Liver (tissue), 9 donors: ENCODE results near the gene MYO7A. TPM values are rescaled to one million over a fixed set of nuclear protein-coding genes. Genes with fewer than 3 reads are reported as not detected.

ENCODE experiments used
- DNase-seq: peaks from one replicate; pipeline ENCODE4 v3.0.0-alpha.2; 2017; ENCODE audit warnings: low spot score
- H3K27ac ChIP-seq, 2 donors: one replicate each; pipeline ENCODE4 v1.7.0; 2013; ENCODE audit warnings: inconsistent platforms in 2 of 2, low read length in 2 of 2, control low read depth in 1 of 2, low read depth in 1 of 2, mild to moderate bottlenecking in 1 of 2
- H3K27me3 ChIP-seq, 4 donors: one replicate each; pipeline versions ENCODE4 v1.6.1 to v1.7.0; 2013; ENCODE audit warnings: low read length in 3 of 4, inconsistent platforms in 1 of 4, mild to moderate bottlenecking in 1 of 4, moderate library complexity in 1 of 4; ENCODE audit not compliant: control insufficient read depth in 4 of 4, insufficient read depth in 4 of 4
- H3K36me3 ChIP-seq, 4 donors: one replicate each; pipeline versions ENCODE4 v1.6.1 to v1.7.0; 2013; ENCODE audit warnings: low read length in 3 of 4, mild to moderate bottlenecking in 3 of 4, low read depth in 1 of 4, moderate library complexity in 1 of 4; ENCODE audit not compliant: control insufficient read depth in 4 of 4, insufficient read depth in 3 of 4
- H3K4me1 ChIP-seq, 4 donors: one replicate each; pipeline versions ENCODE4 v1.6.1 to v1.7.0; 2013; ENCODE audit warnings: low read length in 3 of 4, mild to moderate bottlenecking in 3 of 4, moderate library complexity in 1 of 4; ENCODE audit not compliant: control insufficient read depth in 4 of 4, insufficient read depth in 4 of 4
- H3K4me3 ChIP-seq, 3 donors: one replicate each; pipeline versions ENCODE4 v1.6.1 to v1.7.0; 2013; ENCODE audit warnings: low read length in 3 of 3, control low read depth in 1 of 3, low read depth in 1 of 3, mild to moderate bottlenecking in 1 of 3
- H3K9ac ChIP-seq, 2 donors: one replicate each; pipeline ENCODE4 v1.7.0; 2013; ENCODE audit warnings: low read length in 2 of 2, mild to moderate bottlenecking in 2 of 2, moderate library complexity in 2 of 2, control low read depth in 1 of 2, low read depth in 1 of 2
- H3K9me3 ChIP-seq, 4 donors: one replicate each; pipeline versions ENCODE4 v1.6.1 to v1.7.0; 2013; ENCODE audit warnings: low read length in 3 of 4; ENCODE audit not compliant: control insufficient read depth in 4 of 4
- ATF3 ChIP-seq: IDR thresholded peaks from 2 replicates; pipeline ENCODE4 v1.6.1; 2016; ENCODE audit warnings: antibody characterized with exemption
- CTCF ChIP-seq: fragments of 150-350 bp; IDR thresholded peaks from 2 replicates; pipeline ENCODE4 v1.5.1; 2017; ENCODE audit warnings: improper control_type of control experiment, low read depth, low read length; ENCODE audit not compliant: missing input control
- EGR1 ChIP-seq, 2 donors: IDR thresholded peaks; 2 replicates each; pipeline ENCODE4 v1.6.1; 2016 to 2018; ENCODE audit warnings: antibody characterized with exemption in 2 of 2, low read depth in 2 of 2
- FOXA1 ChIP-seq: IDR thresholded peaks from 2 replicates; pipeline ENCODE4 v1.6.1; 2016; ENCODE audit warnings: antibody characterized with exemption
- FOXA2 ChIP-seq: IDR thresholded peaks from 2 replicates; pipeline ENCODE4 v1.6.1; 2016; ENCODE audit warnings: antibody characterized with exemption
- GABPA ChIP-seq, 2 donors: IDR thresholded peaks in 1 of 2; conservative IDR thresholded peaks in 1 of 2; 2 replicates each; pipeline ENCODE4 v1.6.1; 2016; ENCODE audit warnings: antibody characterized with exemption in 2 of 2, mild to moderate bottlenecking in 1 of 2, moderate library complexity in 1 of 2
- HNF4A ChIP-seq, 2 donors: conservative IDR thresholded peaks; 2 replicates each; pipeline ENCODE4 v1.6.1; 2016; ENCODE audit warnings: antibody characterized with exemption in 2 of 2, mild to moderate bottlenecking in 2 of 2
- HNF4G ChIP-seq: IDR thresholded peaks from 2 replicates; pipeline ENCODE4 v1.6.1; 2016; ENCODE audit warnings: antibody characterized with exemption
- JUND ChIP-seq, 2 donors: IDR thresholded peaks; 2 replicates each; pipeline ENCODE4 v1.6.1; 2016; ENCODE audit warnings: antibody characterized with exemption in 2 of 2
- MAX ChIP-seq: IDR thresholded peaks from 2 replicates; pipeline ENCODE4 v1.6.1; 2016; ENCODE audit warnings: antibody characterized with exemption
- NR2F2 ChIP-seq: IDR thresholded peaks from 2 replicates; pipeline ENCODE4 v1.6.1; 2016; ENCODE audit warnings: antibody characterized with exemption
- RAD21 ChIP-seq, 2 donors: IDR thresholded peaks; 2 replicates each; pipeline ENCODE4 v1.6.1; 2016; ENCODE audit warnings: antibody characterized with exemption in 2 of 2, mild to moderate bottlenecking in 2 of 2
- REST ChIP-seq: IDR thresholded peaks from 2 replicates; pipeline ENCODE4 v1.6.1; 2016; ENCODE audit warnings: antibody characterized with exemption, mild to moderate bottlenecking
- RXRA ChIP-seq, 2 donors: IDR thresholded peaks; 2 replicates each; pipeline ENCODE4 v1.6.1; 2017 to 2018; ENCODE audit warnings: antibody characterized with exemption in 2 of 2, mild to moderate bottlenecking in 1 of 2
- SP1 ChIP-seq: IDR thresholded peaks from 2 replicates; pipeline ENCODE4 v1.6.1; 2018; ENCODE audit warnings: antibody characterized with exemption, mild to moderate bottlenecking
- TAF1 ChIP-seq: conservative IDR thresholded peaks from 2 replicates; pipeline ENCODE4 v1.6.1; 2016; ENCODE audit warnings: antibody characterized with exemption, mild to moderate bottlenecking
- YY1 ChIP-seq: IDR thresholded peaks from 2 replicates; pipeline ENCODE4 v1.6.1; 2016; ENCODE audit warnings: antibody characterized with exemption, mild to moderate bottlenecking
- ZBTB33 ChIP-seq: IDR thresholded peaks from 2 replicates; pipeline ENCODE4 v1.6.1; 2016; ENCODE audit warnings: antibody characterized with exemption
- WGBS: extraction: QIAGEN DNeasy Blood & Tissue Kit; methylation state at CpG from one replicate; pipeline ENCODE4 v1.1.7; 2013; 5-methylcytosine and 5-hydroxymethylcytosine counted together
- polyA plus RNA-seq, 2 donors: library from polyadenylated mRNA; stranded (reverse) in 1 of 2; unstranded in 1 of 2; fragments of 200-250 nt in 1 of 2; fragments of >200 nt in 1 of 2; fragmentation: Nextera tagmentation in 1 of 2; extraction: Ambion mirVana in 1 of 2; gene quantifications; one replicate each; pipeline versions ENCODE4 v1.2.1 to v1.2.3, GENCODE V29; 2013 to 2015
- total RNA-seq, 2 donors: library from RNA; depleted of rRNA; stranded (reverse); fragments of >200 nt; gene quantifications; one replicate each; pipeline ENCODE4 v1.2.3, GENCODE V29; 2014
- donor health status: healthy.
- donor health status: healthy.
- donor health status: healthy.
- donor health status: healthy.
- donor health status: healthy.

The MYO7A gene
- total and polyA plus RNA-seq, 4 donors, result 7.3 to 33.6 (median 11.3) TPM

- no peaks in the 10 kb centered on the region for H3K27me3 ChIP-seq
Observed at GRCh38 chr11:77206264-77207018, 78.4 kb downstream of the MYO7A start.

More at GRCh38 chr11:77206264-77207018, 78.4 kb downstream of the MYO7A start:
- DNase-seq, result no peak
- 81% methylated on average over 13 of the region's 13 CpGs for WGBS
- Histone ChIP-seq H3K36me3 (peaks cover 8 to 37% (median 14%) of the 10 kb centered on the region in 4 donors), H3K4me1 (no peaks in the 10 kb centered on the region), H3K4me3 (no peak overlapping the region), H3K27ac (no peak overlapping the region), H3K9me3 (no peaks in the 10 kb centered on the region), H3K9ac (no peak overlapping the region)
- TF ChIP-seq FOXA2 (no peak), FOXA1 (no peak), REST (no peak), HNF4A (conservative IDR thresholded peaks at IDR 0.05) (no peak), EGR1 (IDR thresholded peaks at IDR 0.05; ENCODE audit: low read depth in 2 of 2) (no peak), NR2F2 (no peak), TAF1 (no peak), RAD21 (IDR thresholded peaks at IDR 0.05) (no peak), MAX (no peak), ATF3 (no peak), SP1 (no peak), CTCF (no peak), JUND (IDR thresholded peaks at IDR 0.05) (no peak), HNF4G (no peak), GABPA (IDR thresholded peaks at IDR 0.05 in 1 of 2, conservative IDR thresholded peaks at IDR 0.05 in 1 of 2) (no peak), RXRA (IDR thresholded peaks at IDR 0.05) (no peak), YY1 (no peak), ZBTB33 (no peak)
